Tongue (tissue), 2 donors: ENCODE measurements around the gene PPM1E. TPM values are rescaled to one million over a fixed set of nuclear protein-coding genes. Genes with fewer than 3 reads are reported as not detected.

Source experiments
- small RNA-seq: library from RNA; depleted of rRNA; stranded (forward); fragments of <200 nt; gene quantifications from one replicate; pipeline ENCODE3, GENCODE V24; 2014; ENCODE audit warnings: low replicate concordance
- total RNA-seq: library from RNA; depleted of rRNA; stranded (reverse); fragments of >200 nt; gene quantifications from one replicate; pipeline ENCODE4 v1.2.3, GENCODE V29; 2014

PPM1E gene
- total RNA-seq, 1 donor from 2014 or later: 1.5 TPM

Small RNA genes lying within 50 kb of the gene (small RNA-seq; reads per million reads assigned to genes)
- gene AC025521.1: not detected
- gene RF00017: not detected
- not detected for gene RNU6-518P

Other genes starting within 250 kb of the PPM1E start
- 29.5 TPM for gene MTMR4, start 241.2 kb upstream of the PPM1E start, total RNA-seq
- under 0.01 TPM for gene TEX14, start 63.8 kb upstream of the PPM1E start, total RNA-seq
- 30.2 TPM for gene RAD51C, start 63.3 kb upstream of the PPM1E start, total RNA-seq